Uterus (tissue), 4 donors: ENCODE results near the gene RFC4. TPM values are rescaled to one million over a fixed set of nuclear protein-coding genes. Genes with fewer than 3 reads are reported as not detected.
A peak's percentile ranks its signal among the peaks of the same experiment; 100 is the strongest.
"Not testable (repeated sequence)": the region's sequence is repeated elsewhere in the genome, so short reads cannot be mapped to it uniquely, and the experiment has no call there.

Experiments
- DNase-seq, 2 donors: peaks; one replicate each; pipeline ENCODE4 v3.0.0-alpha.2; 2019 to 2020
- H3K27ac ChIP-seq, 2 donors: fragments of 200-600 bp; sonication (generic); 1 replicate in 1 of 2; 2 replicates in 1 of 2; pipeline ENCODE4 v1.5.1; 2016 to 2018
- H3K27me3 ChIP-seq, 2 donors: fragments of 200-600 bp; sonication (generic); one replicate each; pipeline ENCODE4 v1.5.1; 2018 to 2019; ENCODE audit warnings: control low read depth in 1 of 2
- H3K36me3 ChIP-seq, 2 donors: fragments of 200-600 bp; sonication (generic); one replicate each; pipeline ENCODE4 v1.5.1; 2019; ENCODE audit warnings: control low read depth in 1 of 2
- H3K4me1 ChIP-seq, 2 donors: fragments of 200-600 bp; sonication (generic); one replicate each; pipeline ENCODE4 v1.5.1; 2018 to 2019; ENCODE audit warnings: control low read depth in 1 of 2
- H3K4me3 ChIP-seq, 2 donors: fragments of 200-600 bp; sonication (generic); 1 replicate in 1 of 2; 2 replicates in 1 of 2; pipeline ENCODE4 v1.5.1; 2018 to 2019; ENCODE audit warnings: mild to moderate bottlenecking in 1 of 2
- H3K9me3 ChIP-seq, 2 donors: fragments of 200-600 bp; sonication (generic); one replicate each; pipeline ENCODE4 v1.5.1; 2019; ENCODE audit warnings: control low read depth in 1 of 2
- POLR2A ChIP-seq, 2 donors: fragments of 450-650 bp; IDR thresholded peaks; one replicate each; pipeline ENCODE4 v1.6.1; 2016; ENCODE audit warnings: antibody characterized with exemption in 2 of 2, mild to moderate bottlenecking in 1 of 2, moderate library complexity in 1 of 2
- intact Hi-C: fragments of 100-400 bp; cut with DNase I; formaldehyde crosslinking; loops from one replicate; pipeline ENCODE4 v1.15.1; 2023; ENCODE audit warnings: low total_unique reads
- total RNA-seq, 4 donors: library from RNA; depleted of rRNA in 3 of 4; stranded (reverse); fragments of >200 nt in 3 of 4; gene quantifications; one replicate each; pipeline versions ENCODE4 v1.1.0 to v1.2.4, GENCODE V29; 2014 to 2023
- TF ChIP-seq, protein P1 (sequence below), 4 experiments: fragments of 200-600 bp in 2 of 4; fragments of 450-650 bp in 2 of 4; sonication (generic) in 2 of 4; IDR thresholded peaks; one replicate each; pipeline ENCODE4 v1.5.1; 2016 to 2019; ENCODE audit warnings: antibody characterized with exemption in 4 of 4, mild to moderate bottlenecking in 2 of 4, moderate library complexity in 1 of 4
- donor health status: DM: yes; HTN: yes; CAD: no.

RFC4 gene
- total RNA-seq, 4 donors from 2014 or later: 2.8 to 43.8 (median 26.6) TPM

DNA sequence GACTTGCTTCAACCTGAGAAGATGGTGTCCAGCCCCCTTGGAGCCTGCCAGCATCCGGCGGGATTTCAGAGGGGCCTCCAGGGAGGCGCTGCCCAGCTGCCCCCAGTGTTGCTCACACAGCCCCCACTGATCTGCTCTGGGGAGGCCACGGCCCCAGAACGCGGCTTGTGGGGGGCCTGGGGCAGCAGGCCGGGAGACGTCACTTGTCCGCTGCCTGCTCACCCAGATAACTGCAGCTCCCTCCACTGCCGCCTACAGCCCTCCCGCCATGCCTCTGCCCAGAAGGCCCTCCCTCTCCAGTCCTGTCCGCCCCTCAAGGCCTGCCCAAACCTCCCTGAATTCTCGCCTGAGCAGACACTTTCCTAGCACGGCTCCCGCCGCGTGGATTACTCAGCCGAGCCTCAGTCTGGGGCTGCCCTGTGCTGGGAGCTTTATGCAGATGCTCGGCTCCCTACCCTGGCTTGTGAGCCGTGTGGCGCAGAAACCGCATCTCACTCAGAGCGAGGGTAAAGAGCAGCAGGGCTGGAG, 19.1 kb upstream of the RFC4 start:
- no peaks in the 10 kb centered on the region for H3K9me3 ChIP-seq
- intact Hi-C loops: no loop called here
- H3K4me1 ChIP-seq: peaks cover 0 to 7% of the 10 kb centered on the region in 2 donors
- H3K36me3 ChIP-seq: no peaks in the 10 kb centered on the region
- no peak overlapping the region for H3K4me3 ChIP-seq
- H3K27ac ChIP-seq: no peak overlapping the region
- peaks cover 0 to 27% of the 10 kb centered on the region in 2 donors for H3K27me3 ChIP-seq
- DNase-seq: peak in 1 of 2 donors; percentile 20
- TF ChIP-seq, protein P1, sequence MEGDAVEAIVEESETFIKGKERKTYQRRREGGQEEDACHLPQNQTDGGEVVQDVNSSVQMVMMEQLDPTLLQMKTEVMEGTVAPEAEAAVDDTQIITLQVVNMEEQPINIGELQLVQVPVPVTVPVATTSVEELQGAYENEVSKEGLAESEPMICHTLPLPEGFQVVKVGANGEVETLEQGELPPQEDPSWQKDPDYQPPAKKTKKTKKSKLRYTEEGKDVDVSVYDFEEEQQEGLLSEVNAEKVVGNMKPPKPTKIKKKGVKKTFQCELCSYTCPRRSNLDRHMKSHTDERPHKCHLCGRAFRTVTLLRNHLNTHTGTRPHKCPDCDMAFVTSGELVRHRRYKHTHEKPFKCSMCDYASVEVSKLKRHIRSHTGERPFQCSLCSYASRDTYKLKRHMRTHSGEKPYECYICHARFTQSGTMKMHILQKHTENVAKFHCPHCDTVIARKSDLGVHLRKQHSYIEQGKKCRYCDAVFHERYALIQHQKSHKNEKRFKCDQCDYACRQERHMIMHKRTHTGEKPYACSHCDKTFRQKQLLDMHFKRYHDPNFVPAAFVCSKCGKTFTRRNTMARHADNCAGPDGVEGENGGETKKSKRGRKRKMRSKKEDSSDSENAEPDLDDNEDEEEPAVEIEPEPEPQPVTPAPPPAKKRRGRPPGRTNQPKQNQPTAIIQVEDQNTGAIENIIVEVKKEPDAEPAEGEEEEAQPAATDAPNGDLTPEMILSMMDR (IDR thresholded peaks at IDR 0.05): no peak
- no peak for TF ChIP-seq POLR2A (IDR thresholded peaks at IDR 0.05)

DNA sequence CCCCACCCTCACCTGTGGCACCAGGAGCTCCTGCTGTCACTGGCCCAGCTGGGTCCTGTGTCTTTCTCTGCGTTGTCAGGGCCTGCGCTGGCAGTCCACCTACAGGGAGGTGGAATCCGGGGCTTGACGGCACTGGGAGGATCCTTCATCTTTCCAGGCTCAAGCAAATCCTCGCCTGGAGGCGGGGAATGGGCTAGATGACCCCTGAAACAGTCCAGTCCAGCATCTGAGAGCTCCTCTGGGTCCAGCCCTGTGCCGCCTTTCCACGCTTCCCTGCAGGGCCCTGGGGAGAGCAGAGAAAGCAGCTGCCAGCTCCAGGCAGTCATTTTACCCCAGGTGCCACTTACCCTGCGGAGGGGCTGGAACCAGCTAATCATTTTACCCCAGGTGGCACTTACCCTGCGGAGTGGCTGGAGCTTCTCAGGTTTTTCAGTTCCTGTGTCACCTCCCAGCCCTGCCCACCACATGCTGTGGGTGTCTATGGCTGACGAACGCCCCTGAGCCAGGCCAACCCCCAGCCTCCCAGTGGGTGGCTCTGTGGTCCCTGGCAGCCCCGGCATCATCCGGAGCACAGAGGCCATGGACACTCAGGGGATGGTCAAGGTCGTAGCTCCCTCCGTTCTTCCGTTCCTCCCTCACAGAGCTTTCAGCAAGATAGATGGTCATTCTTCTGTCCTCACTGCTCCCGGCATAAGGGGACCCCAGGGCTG, 18.3 kb upstream of the RFC4 start:
- Histone ChIP-seq H3K27me3 (peaks cover 0 to 20% of the 10 kb centered on the region in 2 donors), H3K36me3 (no peaks in the 10 kb centered on the region), H3K4me3 (no peak overlapping the region), H3K27ac (no peak overlapping the region), H3K9me3 (no peaks in the 10 kb centered on the region), H3K4me1 (peaks cover 0 to 7% of the 10 kb centered on the region in 2 donors)
- TF ChIP-seq, protein P1 (IDR thresholded peaks at IDR 0.05): no peak
- TF ChIP-seq POLR2A (IDR thresholded peaks at IDR 0.05): no peak
- intact Hi-C loops: no loop called here
- DNase-seq: no peak

DNA sequence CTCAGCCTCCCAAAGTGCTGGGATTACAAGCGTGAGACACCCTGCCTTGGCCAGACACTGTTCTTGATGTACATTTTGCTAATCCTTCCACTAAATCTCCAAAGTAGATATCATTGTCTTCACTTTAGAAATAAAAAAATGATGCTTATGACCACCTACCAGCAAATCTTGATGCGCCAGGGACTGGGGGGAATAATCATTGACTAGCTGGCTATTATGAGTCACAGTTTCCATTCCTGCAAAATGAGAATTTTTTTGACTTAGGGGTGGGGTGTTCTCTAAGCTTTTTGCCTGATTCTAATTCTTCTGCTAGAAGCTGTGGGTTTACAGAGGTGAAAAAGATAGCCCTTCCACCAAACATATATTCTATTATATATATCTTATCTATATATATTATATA, 17.1 kb upstream of the RFC4 start:
- intact Hi-C loops: no loop called here

DNA sequence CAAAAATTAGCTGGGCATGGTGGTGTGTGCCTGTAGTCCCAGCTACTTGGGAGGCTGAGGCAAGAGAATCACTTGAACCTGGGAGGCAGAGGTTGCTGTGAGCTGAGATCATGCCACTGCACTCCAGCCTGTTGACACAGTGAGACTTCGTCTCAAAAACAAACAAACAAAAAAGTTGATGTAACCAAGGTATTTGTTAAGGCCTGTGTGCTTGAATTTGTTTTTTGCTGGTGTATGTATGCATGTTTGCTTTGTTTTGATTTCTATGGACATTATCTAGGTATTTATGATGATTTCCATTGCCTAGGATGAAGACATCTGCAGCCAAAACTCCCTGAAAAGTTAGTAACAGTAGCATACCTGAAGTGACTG, 16.1 kb upstream of the RFC4 start:
- DNase-seq, H3K27me3 ChIP-seq, H3K27ac ChIP-seq, intact Hi-C loops, H3K4me1 ChIP-seq, H3K4me3 ChIP-seq, H3K9me3 ChIP-seq, H3K36me3 ChIP-seq: not testable (repeated sequence)

More for the DNA sequence above, 17.1 kb upstream of the RFC4 start:
- H3K4me3 ChIP-seq: no peak overlapping the region
- no peak for DNase-seq
- no peaks in the 10 kb centered on the region for H3K36me3 ChIP-seq
- peaks cover 0 to 8% of the 10 kb centered on the region in 2 donors for H3K27me3 ChIP-seq
- peaks cover 0 to 7% of the 10 kb centered on the region in 2 donors for H3K4me1 ChIP-seq
- no peak overlapping the region for H3K27ac ChIP-seq
- TF ChIP-seq POLR2A (IDR thresholded peaks at IDR 0.05): no peak
- TF ChIP-seq, protein P1 (IDR thresholded peaks at IDR 0.05): no peak
- no peaks in the 10 kb centered on the region for H3K9me3 ChIP-seq

DNA sequence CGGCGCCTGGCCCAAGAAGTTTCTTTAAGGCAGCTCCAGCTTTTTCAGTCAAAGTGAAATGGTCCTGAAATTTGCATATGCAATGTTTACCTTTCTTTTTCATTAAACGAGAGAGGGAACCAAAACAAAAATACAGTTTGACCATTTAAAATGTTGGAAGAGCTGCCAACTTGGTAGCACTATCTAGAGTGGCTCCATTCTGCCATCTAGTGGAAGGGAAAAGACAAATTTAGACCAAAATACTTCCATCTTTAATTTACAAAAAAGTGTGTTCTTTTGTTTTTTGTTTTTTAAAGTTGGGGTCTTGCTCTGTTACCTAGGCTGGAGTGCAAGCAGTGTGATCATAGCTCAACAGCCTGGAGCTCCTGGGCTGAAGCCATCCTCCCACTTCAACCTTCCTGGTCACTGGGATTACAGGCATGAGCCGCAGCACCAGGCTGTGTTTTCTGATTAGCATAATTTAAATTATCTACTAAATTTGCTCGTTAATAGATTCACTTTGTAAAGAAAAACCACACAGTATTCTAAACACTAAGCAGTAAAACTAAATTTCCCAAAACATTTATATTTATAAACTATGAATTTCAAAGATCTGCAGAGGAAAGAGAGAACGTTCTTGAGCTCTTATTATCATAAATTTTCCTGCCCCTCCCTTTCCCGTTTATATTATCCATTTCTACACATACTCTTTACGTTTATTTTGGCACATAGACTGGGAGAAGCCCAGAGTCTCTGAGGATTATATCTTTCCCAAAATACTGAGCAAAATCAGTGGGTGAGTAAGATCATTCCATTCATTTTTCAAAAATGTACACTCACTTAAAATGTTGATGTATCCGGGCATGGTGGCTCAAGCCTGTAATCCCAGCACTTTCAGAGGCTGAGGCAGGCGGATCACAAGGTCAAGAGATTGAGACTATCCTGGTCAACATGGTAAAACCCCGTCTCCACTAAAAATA, 15.4 kb upstream of the RFC4 start:
- intact Hi-C loops: no loop called here
- TF ChIP-seq, protein P1 (IDR thresholded peaks at IDR 0.05): peak; percentile 43 to 46 (median 44)
- no peak for TF ChIP-seq POLR2A (IDR thresholded peaks at IDR 0.05)

More for the DNA sequence above, 15.4 kb upstream of the RFC4 start:
- H3K36me3 ChIP-seq: no peaks in the 10 kb centered on the region
- peaks cover 0 to 7% of the 10 kb centered on the region in 2 donors for H3K4me1 ChIP-seq
- H3K9me3 ChIP-seq: no peaks in the 10 kb centered on the region
- no peak overlapping the region for H3K27ac ChIP-seq
- H3K4me3 ChIP-seq: no peak overlapping the region
- DNase-seq: no peak
- no peaks in the 10 kb centered on the region for H3K27me3 ChIP-seq
